Mesendoderm (in vitro differentiated cells): ENCODE measurements around the gene HSPA4L.

Source experiments
- DNase-seq: peaks from one replicate; pipeline ENCODE4 v3.0.0; 2013
- H2AK5ac ChIP-seq: 2 replicates; pipeline ENCODE4 v1.6.1; 2013; ENCODE audit warnings: low read length, inconsistent platforms
- H2BK120ac ChIP-seq: 2 replicates; pipeline ENCODE4 v1.6.1; 2013; ENCODE audit warnings: low read depth, mild to moderate bottlenecking, low read length, moderate library complexity, mixed read lengths
- H2BK15ac ChIP-seq: replicated peaks from 2 replicates; pipeline ENCODE4 v1.6.1; 2013; ENCODE audit warnings: low read depth, mild to moderate bottlenecking, moderate library complexity
- H2BK5ac ChIP-seq: 2 replicates; pipeline ENCODE4 v1.6.1; 2013; ENCODE audit warnings: low read length, inconsistent platforms
- H3K18ac ChIP-seq: 2 replicates; pipeline ENCODE4 v1.6.1; 2013; ENCODE audit warnings: mild to moderate bottlenecking, low read length, mixed read lengths
- H3K23ac ChIP-seq: one replicate; pipeline ENCODE4 v1.6.1; 2013; ENCODE audit warnings: low read length
- H3K27ac ChIP-seq: 2 replicates; pipeline ENCODE4 v1.5.1; 2013; ENCODE audit warnings: low read depth, mild to moderate bottlenecking, inconsistent platforms, low read length, moderate library complexity
- H3K27me3 ChIP-seq: 2 replicates; pipeline ENCODE4 v1.6.1; 2013; ENCODE audit warnings: low read length, control low read depth, mild to moderate bottlenecking, inconsistent platforms; ENCODE audit not compliant: insufficient read depth, poor library complexity
- H3K36me3 ChIP-seq: 2 replicates; pipeline ENCODE4 v1.6.1; 2013; ENCODE audit warnings: low read length, inconsistent platforms; ENCODE audit not compliant: control insufficient read depth, insufficient read depth
- H3K4ac ChIP-seq: one replicate; pipeline ENCODE4 v1.6.1; 2013; ENCODE audit warnings: low read depth, mild to moderate bottlenecking, low read length, moderate library complexity
- H3K4me1 ChIP-seq: 2 replicates; pipeline ENCODE4 v1.6.1; 2013; ENCODE audit warnings: low read depth, low read length, inconsistent platforms; ENCODE audit not compliant: control insufficient read depth
- H3K4me2 ChIP-seq: 2 replicates; pipeline ENCODE4 v1.6.1; 2013; ENCODE audit warnings: low read length
- H3K4me3 ChIP-seq: 2 replicates; pipeline ENCODE4 v1.5.1; 2013; ENCODE audit warnings: mild to moderate bottlenecking, low read length
- H3K56ac ChIP-seq: one replicate; pipeline ENCODE4 v1.6.1; 2013; ENCODE audit warnings: low read length
- H3K79me1 ChIP-seq: 2 replicates; pipeline ENCODE4 v1.6.1; 2013; ENCODE audit warnings: low read length, inconsistent platforms
- H3K79me2 ChIP-seq: 2 replicates; pipeline ENCODE4 v1.6.1; 2013; ENCODE audit warnings: mild to moderate bottlenecking, low read length; ENCODE audit not compliant: control insufficient read depth, insufficient read depth
- H3K9ac ChIP-seq: 2 replicates; pipeline ENCODE4 v1.6.1; 2013; ENCODE audit warnings: low read length, inconsistent platforms
- H4K5ac ChIP-seq: one replicate; pipeline ENCODE4 v1.6.1; 2013; ENCODE audit warnings: low read length
- H4K8ac ChIP-seq: one replicate; pipeline ENCODE4 v1.6.1; 2013; ENCODE audit warnings: low read depth, mild to moderate bottlenecking, control low read depth, low read length, moderate library complexity
- WGBS: extraction: QIAGEN DNeasy Blood & Tissue Kit; methylation state at CpG from one replicate; pipeline ENCODE4 v1.1.7; 2013; ENCODE audit warnings: low lambda C conversion rate, missing lambda C conversion rate; ENCODE audit not compliant: insufficient coverage; ENCODE audit errors: extremely low coverage; 5-methylcytosine and 5-hydroxymethylcytosine counted together

HSPA4L gene

DNA sequence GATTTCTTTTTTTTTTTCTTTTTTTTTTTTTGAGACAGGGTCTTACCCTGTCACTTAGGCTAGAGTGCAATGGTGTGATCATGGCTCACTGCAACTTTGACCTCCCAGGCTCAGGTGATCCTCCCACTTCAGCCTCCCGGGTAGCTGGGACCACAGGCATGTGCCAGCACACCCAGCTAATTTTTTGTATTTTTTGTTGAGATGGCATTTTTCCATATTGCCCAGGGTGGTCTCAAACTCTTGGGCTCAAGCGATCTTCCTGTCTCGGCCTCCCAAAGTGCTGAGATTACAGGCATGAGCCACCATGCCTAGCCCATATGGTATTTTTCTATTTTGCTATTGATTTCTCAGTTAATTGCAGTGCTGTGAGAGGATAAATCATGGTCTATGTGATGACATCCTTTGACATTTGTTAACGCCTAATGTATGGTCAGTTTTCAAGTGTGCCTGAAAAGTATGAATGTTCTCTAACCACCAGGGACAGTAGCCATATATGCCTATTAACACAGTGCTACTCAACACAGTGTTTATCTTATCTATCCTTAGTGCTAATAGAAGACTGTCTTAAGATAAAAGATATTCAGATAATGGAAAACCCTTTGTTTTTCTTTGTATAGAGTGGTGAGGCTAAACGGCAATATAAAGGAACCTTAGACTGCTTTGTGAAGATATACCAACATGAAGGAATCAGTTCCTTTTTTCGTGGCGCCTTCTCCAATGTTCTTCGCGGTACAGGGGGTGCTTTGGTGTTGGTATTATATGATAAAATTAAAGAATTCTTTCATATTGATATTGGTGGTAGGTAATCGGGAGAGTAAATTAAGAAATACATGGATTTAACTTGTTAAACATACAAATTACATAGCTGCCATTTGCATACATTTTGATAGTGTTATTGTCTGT is 9.1 kb upstream of the HSPA4L start:
- WGBS, result 100% methylated on average over 1 of the region's 10 CpGs
- H3K56ac ChIP-seq, result no peak overlapping the region
- H3K27ac ChIP-seq, result no peak overlapping the region

DNA sequence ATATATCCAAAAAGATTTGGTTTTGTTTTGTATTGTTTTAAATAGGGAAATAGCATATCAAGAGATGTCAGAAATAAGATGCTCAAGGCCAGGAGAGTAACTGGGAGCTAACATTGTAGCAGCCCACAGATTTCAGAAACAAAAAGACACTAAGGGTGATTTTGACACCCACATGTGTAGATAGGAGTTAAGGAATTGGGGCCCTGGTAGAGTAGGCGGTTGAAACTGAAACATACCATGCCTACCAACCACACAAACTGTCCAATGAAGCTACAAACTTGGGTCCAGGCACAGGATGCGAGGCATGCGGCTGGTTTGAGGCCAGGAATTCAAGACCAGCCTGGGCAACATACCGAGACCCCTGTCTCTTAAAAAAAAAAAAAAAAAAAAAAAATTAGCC is 6.3 kb upstream of the HSPA4L start:
- H3K4me2 ChIP-seq, result no peak overlapping the region
- H4K8ac ChIP-seq, result peak overlapping the region; percentile 13
- DNase-seq, result no peak
- no peak overlapping the region for H2BK5ac ChIP-seq
- peak overlapping the region; percentile 41 for H3K18ac ChIP-seq
- H3K36me3 ChIP-seq, result no peaks in the 10 kb centered on the region
- no peak overlapping the region for H3K23ac ChIP-seq
- no peak overlapping the region for H3K4me3 ChIP-seq
- H3K27me3 ChIP-seq, result no peaks in the 10 kb centered on the region
- no peak overlapping the region for H4K5ac ChIP-seq
- peak overlapping the region; percentile 92 for H2BK120ac ChIP-seq
- WGBS, result no CpG with 5 or more reads among the region's 4 CpGs
- H3K4ac ChIP-seq, result no peak overlapping the region
- H3K56ac ChIP-seq, result no peak overlapping the region
- no peak overlapping the region for H2AK5ac ChIP-seq
- no peaks in the 10 kb centered on the region for H3K79me2 ChIP-seq
- no peak overlapping the region for H2BK15ac ChIP-seq
- H3K4me1 ChIP-seq, result peaks cover 1% of the 10 kb centered on the region
- no peak overlapping the region for H3K27ac ChIP-seq
- no peak overlapping the region for H3K9ac ChIP-seq
- no peaks in the 10 kb centered on the region for H3K79me1 ChIP-seq

More for the DNA sequence above, 9.1 kb upstream of the HSPA4L start:
- no peak overlapping the region for H4K8ac ChIP-seq
- peak; percentile 57 for DNase-seq
- no peaks in the 10 kb centered on the region for H3K79me1 ChIP-seq
- H2BK15ac ChIP-seq, result no peak overlapping the region
- H3K27me3 ChIP-seq, result no peaks in the 10 kb centered on the region
- H3K4me2 ChIP-seq, result no peak overlapping the region
- H3K4me3 ChIP-seq, result no peak overlapping the region
- no peaks in the 10 kb centered on the region for H3K79me2 ChIP-seq
- H3K36me3 ChIP-seq, result no peaks in the 10 kb centered on the region
- H4K5ac ChIP-seq, result no peak overlapping the region
- H3K4me1 ChIP-seq, result peaks cover 1% of the 10 kb centered on the region
- H2AK5ac ChIP-seq, result no peak overlapping the region
- H3K9ac ChIP-seq, result no peak overlapping the region
- H3K4ac ChIP-seq, result no peak overlapping the region
- no peak overlapping the region for H2BK120ac ChIP-seq
- H2BK5ac ChIP-seq, result no peak overlapping the region
- no peak overlapping the region for H3K23ac ChIP-seq
- H3K18ac ChIP-seq, result no peak overlapping the region

DNA sequence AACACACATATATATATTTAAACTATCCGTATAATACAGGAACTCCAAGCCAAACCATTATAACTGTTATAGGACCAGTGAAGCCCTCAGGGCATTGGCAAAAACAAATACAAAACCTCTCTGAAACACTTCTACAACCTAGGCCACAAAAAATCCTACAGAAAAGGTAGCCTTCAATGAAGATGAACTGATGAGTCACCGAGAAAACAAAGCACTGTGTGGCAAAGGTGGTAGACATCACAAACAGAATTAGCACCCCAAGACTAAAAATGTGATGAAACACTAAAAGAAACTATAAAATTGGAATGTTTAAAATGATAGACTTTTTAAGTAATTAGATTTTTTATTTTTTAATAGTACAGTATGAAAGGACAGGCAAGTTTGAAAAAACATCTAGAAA is 5.5 kb upstream of the HSPA4L start:
- no CpG with 5 or more reads among the region's 2 CpGs for WGBS
- Histone ChIP-seq H3K23ac (no peak overlapping the region), H3K27me3 (no peaks in the 10 kb centered on the region)

DNA sequence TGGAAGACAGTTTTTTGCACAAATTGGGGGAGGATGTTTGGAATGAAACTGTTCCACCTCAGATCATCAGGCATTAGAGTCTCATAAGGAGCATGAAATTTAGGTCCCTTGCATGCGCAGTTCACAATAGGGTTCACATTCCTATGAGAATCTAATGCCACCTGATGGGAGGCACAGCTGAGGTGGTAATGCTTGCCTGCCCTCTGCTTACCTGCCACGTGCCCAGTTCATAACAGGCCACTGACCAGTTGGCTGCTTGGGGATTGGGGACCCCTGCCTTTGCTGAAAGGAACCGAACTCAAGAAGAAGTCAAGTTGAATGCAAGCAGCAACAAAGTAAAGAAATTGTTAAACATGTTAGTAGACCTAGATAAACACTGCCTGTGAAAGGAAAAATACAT is 4.6 kb upstream of the HSPA4L start:
- DNase-seq, result no peak
- no peak overlapping the region for H3K18ac ChIP-seq
- no peak overlapping the region for H4K5ac ChIP-seq
- H3K36me3 ChIP-seq, result no peaks in the 10 kb centered on the region
- no CpG with 5 or more reads among the region's 3 CpGs for WGBS
- H3K9ac ChIP-seq, result no peak overlapping the region
- H3K4me3 ChIP-seq, result no peak overlapping the region
- no peaks in the 10 kb centered on the region for H3K79me2 ChIP-seq
- peaks cover 1% of the 10 kb centered on the region for H3K4me1 ChIP-seq
- peaks cover under 1% of the 10 kb centered on the region for H3K27me3 ChIP-seq
- H2BK15ac ChIP-seq, result no peak overlapping the region
- no peak overlapping the region for H3K23ac ChIP-seq
- no peak overlapping the region for H2BK120ac ChIP-seq
- H2BK5ac ChIP-seq, result no peak overlapping the region
- H3K4ac ChIP-seq, result no peak overlapping the region
- H3K27ac ChIP-seq, result no peak overlapping the region
- no peak overlapping the region for H4K8ac ChIP-seq
- no peak overlapping the region for H3K56ac ChIP-seq
- H3K4me2 ChIP-seq, result no peak overlapping the region
- no peaks in the 10 kb centered on the region for H3K79me1 ChIP-seq
- H2AK5ac ChIP-seq, result no peak overlapping the region

More for the DNA sequence above, 5.5 kb upstream of the HSPA4L start:
- H3K27ac ChIP-seq, result no peak overlapping the region
- no peak overlapping the region for H4K5ac ChIP-seq
- no peak overlapping the region for H3K18ac ChIP-seq
- no peak overlapping the region for H2BK15ac ChIP-seq
- H2BK120ac ChIP-seq, result no peak overlapping the region
- H2AK5ac ChIP-seq, result no peak overlapping the region
- H3K56ac ChIP-seq, result no peak overlapping the region
- H3K4me1 ChIP-seq, result peaks cover 1% of the 10 kb centered on the region
- H3K4me2 ChIP-seq, result no peak overlapping the region
- no peak overlapping the region for H3K9ac ChIP-seq
- DNase-seq, result peak; percentile 28
- H3K79me1 ChIP-seq, result no peaks in the 10 kb centered on the region
- H2BK5ac ChIP-seq, result no peak overlapping the region
- no peak overlapping the region for H3K4ac ChIP-seq
- no peaks in the 10 kb centered on the region for H3K36me3 ChIP-seq
- no peak overlapping the region for H3K4me3 ChIP-seq
- H4K8ac ChIP-seq, result no peak overlapping the region
- H3K79me2 ChIP-seq, result no peaks in the 10 kb centered on the region

DNA sequence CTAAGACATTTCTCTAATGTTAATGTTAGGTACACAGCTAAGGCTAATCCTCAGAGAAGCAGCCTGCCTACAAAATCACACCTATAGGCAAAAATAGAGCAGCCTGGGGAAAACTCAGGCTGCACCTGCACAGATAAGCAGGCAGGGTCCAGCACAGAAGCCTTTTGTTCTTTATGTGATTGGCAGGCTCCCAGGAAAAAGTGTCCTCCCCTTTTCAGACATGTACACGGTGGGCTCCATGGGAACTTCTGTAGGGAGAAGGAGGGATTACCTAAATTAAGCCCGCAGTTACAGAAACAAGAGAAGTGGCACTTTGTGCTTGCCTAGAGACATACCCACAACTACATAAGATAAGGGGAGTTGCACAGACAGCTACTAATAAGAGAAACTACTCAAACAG is 4.0 kb upstream of the HSPA4L start:
- no peak overlapping the region for H2BK5ac ChIP-seq
- no peaks in the 10 kb centered on the region for H3K79me2 ChIP-seq
- H3K18ac ChIP-seq, result peak overlapping the region; percentile 18
- H3K56ac ChIP-seq, result no peak overlapping the region
- no peaks in the 10 kb centered on the region for H3K36me3 ChIP-seq
- H3K79me1 ChIP-seq, result no peaks in the 10 kb centered on the region
- no peak overlapping the region for H2BK15ac ChIP-seq
- H2BK120ac ChIP-seq, result no peak overlapping the region
- H3K4me3 ChIP-seq, result no peak overlapping the region
- no peak overlapping the region for H3K9ac ChIP-seq
- no peak overlapping the region for H3K4me2 ChIP-seq
- H3K27me3 ChIP-seq, result peaks cover 3% of the 10 kb centered on the region
- no peak for DNase-seq
- no peak overlapping the region for H3K27ac ChIP-seq
- no peak overlapping the region for H3K23ac ChIP-seq
- H2AK5ac ChIP-seq, result no peak overlapping the region
- no CpG with 5 or more reads among the region's 2 CpGs for WGBS
- H4K5ac ChIP-seq, result no peak overlapping the region
- H4K8ac ChIP-seq, result no peak overlapping the region
- no peak overlapping the region for H3K4ac ChIP-seq
- H3K4me1 ChIP-seq, result no peaks in the 10 kb centered on the region
